Epithelial cell of prostate (primary cell): ENCODE measurements around the gene PSMC4.
A peak's percentile ranks its signal among the peaks of the same experiment; 100 is the strongest.

Source experiments
- DNase-seq: peaks from one replicate; pipeline ENCODE4 v3.0.0-alpha.2; 2011; ENCODE audit warnings: low read depth, low spot score
- H3K27ac ChIP-seq: fragments of 450-650 bp; 2 replicates; pipeline ENCODE4 v1.5.1; 2017; ENCODE audit warnings: mild to moderate bottlenecking

The PSMC4 gene

DNA sequence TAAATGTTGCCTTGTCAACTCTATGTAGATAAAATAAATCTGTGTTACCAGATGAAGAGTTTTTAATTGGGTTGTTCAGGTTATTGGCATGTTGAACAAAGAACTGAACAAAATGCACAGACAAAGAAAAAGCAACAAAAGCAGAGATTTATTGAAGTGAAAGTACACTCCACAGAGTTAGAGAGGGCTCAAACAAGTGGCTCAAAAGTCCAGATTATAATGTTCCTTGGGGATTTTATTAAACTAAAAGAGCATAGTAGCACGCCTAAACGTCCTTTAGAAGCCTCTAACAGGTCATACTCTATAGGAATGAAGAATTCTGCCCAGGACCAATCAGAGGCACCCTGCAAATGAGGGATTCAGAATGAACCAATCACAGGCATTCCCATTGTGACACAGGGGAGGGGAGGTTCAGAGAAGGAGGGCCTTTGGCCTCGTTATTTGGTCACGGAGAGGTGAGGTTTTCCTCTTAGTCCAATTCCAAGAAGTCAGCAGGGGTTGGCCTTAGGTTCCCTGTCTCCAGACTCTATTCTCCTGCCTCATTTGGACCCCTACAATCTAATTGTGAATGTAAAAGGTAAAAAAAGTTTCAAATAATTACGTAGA is 12.8 kb downstream of the PSMC4 start:
- no peak overlapping the region for H3K27ac ChIP-seq
- no peak for DNase-seq

- H3K27ac ChIP-seq, result no peak overlapping the region
- no peak for DNase-seq
Observed at GRCh38 chr19:39986643-39987042, 15.7 kb downstream of the PSMC4 start.

GRCh38 chr19:39987167-39987566 is 16.2 kb downstream of the PSMC4 start:
- H3K27ac ChIP-seq, result no peak overlapping the region
- DNase-seq, result no peak

GRCh38 chr19:39987596-39987995 is 16.6 kb downstream of the PSMC4 start:
- no peak overlapping the region for H3K27ac ChIP-seq
- DNase-seq, result no peak

DNA sequence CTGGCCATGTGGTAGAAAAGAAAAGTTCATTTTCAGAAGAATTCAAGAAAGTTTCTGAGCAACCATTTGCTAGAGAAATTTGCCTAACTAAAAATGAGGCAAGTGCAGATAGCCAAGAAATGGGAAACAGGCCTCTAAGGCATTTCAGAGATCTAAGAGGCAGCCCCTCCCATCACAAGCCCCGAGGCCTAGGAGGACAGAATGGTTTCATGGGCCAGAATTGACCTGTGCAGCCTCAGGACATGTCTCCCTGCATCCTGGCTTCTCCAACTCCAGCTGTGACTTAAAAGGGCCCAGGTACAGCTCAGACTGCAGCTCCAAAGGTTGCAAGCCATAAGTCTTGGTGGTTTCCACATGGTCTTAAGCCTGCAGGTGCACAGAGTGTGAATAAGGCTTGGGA is 22.6 kb downstream of the PSMC4 start:
- DNase-seq, result no peak
- H3K27ac ChIP-seq, result no peak overlapping the region

DNA sequence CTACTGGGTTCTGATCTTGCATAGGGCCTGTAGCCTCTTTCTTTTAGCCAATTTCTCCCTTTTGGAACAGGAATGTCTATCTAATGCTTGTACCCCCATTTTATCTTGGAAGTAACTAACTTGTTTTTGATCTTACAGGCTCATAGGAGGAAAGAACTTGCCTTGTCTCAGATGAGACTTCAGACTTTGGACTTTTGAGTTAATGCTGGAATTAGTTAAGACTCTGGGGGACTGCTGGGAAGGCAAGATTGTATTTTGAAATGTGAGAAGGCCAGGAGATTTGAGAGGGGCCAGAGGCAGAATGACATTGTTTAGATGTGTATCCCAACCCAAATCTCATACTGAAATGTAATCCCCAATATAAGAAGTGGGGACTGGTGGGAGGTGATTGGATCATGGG is 23.4 kb downstream of the PSMC4 start:
- no peak for DNase-seq
- H3K27ac ChIP-seq, result no peak overlapping the region

DNA sequence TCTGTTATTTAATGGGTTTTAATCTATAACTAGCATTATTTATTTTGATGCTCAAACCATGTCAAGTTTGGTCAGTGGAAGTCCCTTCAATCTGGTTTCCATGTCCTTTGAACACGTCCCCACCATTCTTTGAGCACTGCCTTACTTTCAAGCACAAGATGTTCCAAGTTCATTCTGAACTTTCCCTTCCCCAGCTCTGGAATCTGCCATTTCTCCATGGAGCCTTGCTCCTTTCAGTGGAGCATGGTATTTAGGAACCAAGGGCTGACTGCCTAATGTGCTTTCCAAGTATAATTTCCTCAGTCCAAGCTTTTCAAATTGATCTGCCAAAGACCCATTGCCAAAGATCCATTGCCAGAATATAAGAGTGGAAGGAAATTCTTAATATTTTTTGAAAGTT is 24.8 kb downstream of the PSMC4 start:
- DNase-seq, result no peak
- no peak overlapping the region for H3K27ac ChIP-seq

- peak overlapping the region; percentile 69 for H3K27ac ChIP-seq
- peak; percentile 37 for DNase-seq
Observed at GRCh38 chr19:39996218-39996810, 25.3 kb downstream of the PSMC4 start.

DNA sequence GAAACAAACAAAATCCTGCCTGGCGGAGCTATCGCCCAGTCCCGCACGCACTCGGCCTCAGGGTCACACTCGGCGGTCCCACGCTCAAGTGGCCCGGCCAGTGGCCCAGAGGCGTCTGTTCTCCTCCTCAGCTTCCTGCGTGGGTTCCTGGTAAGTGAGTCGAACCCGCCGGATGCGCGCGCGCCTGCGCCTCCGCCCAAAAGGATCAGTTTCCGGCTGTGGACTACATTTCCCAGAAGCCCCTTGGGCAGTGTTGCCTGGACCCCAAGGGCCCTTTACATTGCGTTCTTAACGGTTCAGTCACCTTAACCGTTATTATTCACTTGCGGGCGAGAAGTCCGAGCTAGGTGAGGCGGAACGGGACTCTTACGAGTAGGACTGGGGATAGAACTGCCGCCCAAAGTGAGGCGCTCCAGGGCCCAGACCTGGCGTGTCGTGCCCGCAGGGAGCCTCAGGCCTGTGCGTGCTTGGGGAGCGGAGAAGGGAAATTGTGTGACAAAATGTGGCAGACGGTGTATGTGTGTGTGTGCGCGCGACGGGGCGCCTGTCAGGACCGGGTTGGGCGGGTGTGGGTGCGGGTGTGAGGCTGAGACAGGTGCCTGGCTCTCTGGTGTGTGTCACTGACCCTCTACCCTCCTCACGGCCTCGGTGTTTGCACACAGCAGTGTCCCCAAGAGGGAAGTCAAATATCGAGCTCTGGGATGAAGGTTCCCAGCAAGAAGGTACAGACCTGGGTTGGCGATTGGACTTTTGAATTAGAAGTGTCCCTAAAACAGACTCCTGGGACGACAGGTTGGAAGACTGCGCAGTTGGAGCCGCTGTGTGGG is 26.1 kb downstream of the PSMC4 start, which contains the start of gene ZNF546:
TSS of gene ZNF546 (plus strand) at position 250 of the 827 bp plus-strand sequence. CDS start 1,267 bp downstream, outside the sequence.
- DNase-seq, result peak; percentile 43
- H3K27ac ChIP-seq, result peak within 1 kb of the TSS; percentile 69

- H3K27ac ChIP-seq, result no peak overlapping the region
- no peak for DNase-seq
Observed at GRCh38 chr19:39997638-39998216, 26.8 kb downstream of the PSMC4 start.

DNA sequence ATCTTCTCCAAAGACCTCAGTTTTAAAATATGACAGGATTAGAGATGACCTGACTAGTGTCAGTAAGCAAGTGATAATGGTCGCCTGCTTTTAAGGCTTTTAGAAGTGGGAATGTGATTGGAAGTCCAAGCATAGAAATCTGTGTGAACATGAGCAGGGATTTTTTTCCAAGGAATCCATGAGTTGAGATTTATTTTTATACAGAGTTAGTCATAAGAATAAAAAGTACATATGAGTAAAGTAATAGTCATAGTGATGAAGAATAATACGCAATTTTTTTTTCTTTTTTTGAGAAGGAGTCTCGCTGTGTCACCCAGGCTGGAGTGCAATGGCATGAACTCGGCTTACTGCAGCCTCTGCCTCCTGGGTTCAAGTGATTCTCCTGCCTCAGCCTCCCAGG is 27.5 kb downstream of the PSMC4 start:
- no peak for DNase-seq
- no peak overlapping the region for H3K27ac ChIP-seq

DNA sequence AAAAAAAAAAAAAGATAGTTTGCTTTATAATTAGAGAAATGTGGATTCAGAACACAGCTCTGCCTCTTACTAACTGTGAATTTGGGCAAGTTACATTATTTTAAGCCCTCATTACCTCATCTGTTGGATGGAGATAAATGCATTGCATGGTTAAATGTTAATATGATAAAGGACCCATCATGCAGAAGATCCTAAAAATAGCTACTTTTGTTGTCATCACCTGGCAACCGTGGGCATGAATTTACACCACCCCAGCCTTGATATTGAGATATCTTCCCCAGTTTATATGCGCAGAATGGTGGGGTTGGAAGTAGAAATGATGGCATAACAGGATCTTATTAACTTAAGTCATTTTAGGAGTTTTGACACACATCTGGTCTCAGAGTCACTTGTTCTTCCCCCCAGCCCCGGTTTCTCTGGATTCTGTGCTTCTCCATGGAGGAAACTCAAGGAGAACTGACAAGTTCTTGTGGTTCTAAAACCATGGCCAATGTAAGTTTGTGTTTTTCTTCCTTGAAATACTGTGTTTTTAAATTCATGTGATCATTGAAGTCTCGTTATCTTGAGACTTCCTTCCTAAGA is 34.8 kb downstream of the PSMC4 start:
- no peak for DNase-seq
- no peak overlapping the region for H3K27ac ChIP-seq

DNA sequence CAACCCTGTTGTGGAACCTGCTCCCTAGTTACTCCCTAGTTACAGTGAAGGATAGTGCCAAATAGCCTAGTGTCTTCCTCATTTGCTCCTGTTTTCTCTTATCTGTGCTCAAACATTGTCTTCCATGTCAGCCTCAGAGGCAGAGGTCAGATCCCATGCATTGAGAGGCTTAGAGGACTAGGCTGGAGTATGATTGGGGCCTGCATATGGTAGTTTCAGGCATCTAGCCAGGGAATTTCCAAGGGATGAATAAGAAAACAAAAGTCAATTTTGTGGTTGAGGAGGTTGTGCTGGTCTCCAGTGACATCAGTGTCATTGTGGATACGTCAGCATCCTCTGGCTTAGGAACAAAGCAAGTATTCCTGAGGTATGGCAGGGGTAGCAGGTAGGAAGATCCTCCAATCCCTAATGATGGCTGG is 35.3 kb downstream of the PSMC4 start:
- no peak overlapping the region for H3K27ac ChIP-seq
- DNase-seq, result peak; percentile 39

- H3K27ac ChIP-seq, result no peak overlapping the region
- no peak for DNase-seq
Observed at GRCh38 chr19:40009674-40010073, 38.7 kb downstream of the PSMC4 start.

- H3K27ac ChIP-seq, result no peak overlapping the region
- no peak for DNase-seq
Observed at GRCh38 chr19:40013991-40014390, 43.0 kb downstream of the PSMC4 start.

DNA sequence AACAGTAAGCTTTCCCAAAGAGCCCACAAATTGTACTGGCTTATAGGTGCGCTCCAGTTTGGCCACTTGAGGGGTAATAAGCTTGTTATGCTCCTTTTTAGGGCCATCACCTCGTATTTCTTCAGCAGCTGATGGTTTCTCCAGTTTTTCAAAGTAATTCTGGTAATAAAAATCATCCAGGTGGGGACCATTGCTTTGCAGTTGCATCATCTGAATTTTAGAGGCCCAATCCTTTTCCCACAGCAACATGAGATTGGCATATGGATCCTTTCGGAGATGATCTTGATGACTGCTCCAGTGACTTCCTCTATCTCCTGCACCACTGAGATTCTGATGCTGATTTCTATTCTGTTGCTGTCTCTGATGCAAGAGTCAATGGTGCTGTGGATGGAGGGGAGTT is 53.0 kb downstream of the PSMC4 start:
- DNase-seq, result no peak

GRCh38 chr19:40025938-40026596 is 55.1 kb downstream of the PSMC4 start:
- DNase-seq, result no peak
- H3K27ac ChIP-seq, result no peak overlapping the region

More for the DNA sequence above, 53.0 kb downstream of the PSMC4 start:
- H3K27ac ChIP-seq, result no peak overlapping the region

- H3K27ac ChIP-seq, result no peak overlapping the region
- DNase-seq, result no peak
Observed at GRCh38 chr19:40026597-40026970, 55.6 kb downstream of the PSMC4 start.
